Suprapubic skin (tissue), 4 donors: Measurements from ENCODE around the gene CAMTA1. TPM values are rescaled to one million over a fixed set of nuclear protein-coding genes. Genes with fewer than 3 reads are reported as not detected.
A peak's percentile ranks its signal among the peaks of the same experiment; 100 is the strongest.

Source experiments
- DNase-seq, 2 donors: peaks; one replicate each; pipeline ENCODE4 v3.0.0-alpha.2; 2019; ENCODE audit warnings: low spot score in 2 of 2
- H3K27ac ChIP-seq: fragments of 200-600 bp; sonication (generic); one replicate; pipeline ENCODE4 v1.5.1; 2019
- H3K27me3 ChIP-seq: fragments of 200-600 bp; sonication (generic); one replicate; pipeline ENCODE4 v1.5.1; 2019
- H3K36me3 ChIP-seq: fragments of 200-600 bp; sonication (generic); one replicate; pipeline ENCODE4 v1.5.1; 2019
- H3K4me1 ChIP-seq: fragments of 200-600 bp; sonication (generic); one replicate; pipeline ENCODE4 v1.5.1; 2019
- H3K4me3 ChIP-seq: fragments of 200-600 bp; sonication (generic); one replicate; pipeline ENCODE4 v1.5.1; 2019; ENCODE audit warnings: mild to moderate bottlenecking
- H3K9me3 ChIP-seq: fragments of 200-600 bp; sonication (generic); one replicate; pipeline ENCODE4 v1.5.1; 2019
- EP300 ChIP-seq: sonication (generic); formaldehyde crosslinking; IDR thresholded peaks from one replicate; pipeline ENCODE4 v1.6.1; 2017; ENCODE audit warnings: antibody characterized with exemption
- POLR2A ChIP-seq, 2 donors: fragments of 450-650 bp; IDR thresholded peaks; one replicate each; pipeline ENCODE4 v1.6.1; 2017; ENCODE audit warnings: antibody characterized with exemption in 2 of 2, mild to moderate bottlenecking in 2 of 2, moderate library complexity in 2 of 2
- POLR2AphosphoS5 ChIP-seq, 3 donors: sonication (generic); formaldehyde crosslinking; IDR thresholded peaks; one replicate each; pipeline ENCODE4 v1.6.1; 2017; ENCODE audit warnings: antibody characterized with exemption in 3 of 3
- WGBS: methylation state at CpG from one replicate; pipeline ENCODE4 v1.1.5; 2018; 5-methylcytosine and 5-hydroxymethylcytosine counted together
- total RNA-seq, 4 donors: library from RNA; depleted of rRNA; stranded (reverse); fragments of >200 nt; gene quantifications; one replicate each; pipeline ENCODE4 v1.1.0, GENCODE V29; 2016
- TF ChIP-seq, protein P1 (sequence below), 2 donors: fragments of 200-600 bp in 1 of 2; fragments of 450-650 bp in 1 of 2; sonication (generic) in 1 of 2; IDR thresholded peaks; one replicate each; pipeline ENCODE4 v1.5.1; 2016 to 2019; ENCODE audit warnings: antibody characterized with exemption in 2 of 2, mild to moderate bottlenecking in 1 of 2, moderate library complexity in 1 of 2

CAMTA1 gene
- total RNA-seq, 4 donors from 2014 or later: 40.4 to 54.1 (median 46.6) TPM

DNA sequence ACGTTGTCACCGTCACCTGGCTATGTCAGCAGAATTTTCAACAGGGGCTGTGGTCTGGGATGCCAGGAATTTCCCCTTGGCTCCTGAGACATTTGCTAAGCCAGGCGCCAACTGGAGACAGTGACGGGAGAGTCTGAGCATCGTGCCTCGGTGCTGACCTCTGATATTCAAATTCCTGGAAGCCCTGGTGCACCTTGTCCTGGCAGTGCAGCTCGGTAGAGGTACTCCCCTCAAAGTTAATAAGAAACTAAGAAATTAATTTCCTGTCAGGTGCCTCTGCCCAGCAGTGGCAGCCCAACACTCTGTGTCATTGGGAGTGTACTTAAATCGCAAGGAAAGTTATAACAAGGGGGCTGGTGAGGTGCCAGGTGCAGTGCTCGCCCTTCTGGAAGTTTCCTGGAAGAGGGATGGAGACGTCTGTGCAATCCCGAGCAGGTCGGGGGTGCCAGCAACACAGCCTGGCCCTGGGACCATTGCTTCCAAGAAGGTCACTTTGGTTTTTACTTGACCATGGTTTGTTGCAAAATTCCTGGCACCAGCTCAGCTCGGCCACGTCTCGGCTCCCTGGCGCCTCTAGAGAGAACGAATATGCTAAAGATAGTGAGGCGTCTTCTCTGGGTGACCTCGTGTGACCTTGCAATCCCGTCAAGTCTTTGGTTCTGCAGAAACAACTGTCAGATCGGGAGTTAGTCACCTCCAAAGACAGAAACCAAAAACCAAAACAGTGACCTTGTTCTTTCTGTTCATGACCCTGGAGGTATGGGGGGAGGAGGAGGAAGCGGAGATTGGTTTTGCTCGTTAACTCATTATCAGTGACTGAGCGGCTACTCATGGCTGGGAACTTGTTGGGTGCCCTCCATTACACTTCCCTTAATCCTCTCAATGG, 836.3 kb downstream of the CAMTA1 start:
- 44% methylated on average over 24 of the region's 24 CpGs for WGBS
- Histone ChIP-seq H3K4me1 (no peaks in the 10 kb centered on the region), H3K4me3 (no peak overlapping the region), H3K9me3 (no peaks in the 10 kb centered on the region), H3K27ac (no peak overlapping the region), H3K36me3 (no peaks in the 10 kb centered on the region), H3K27me3 (peaks cover 42% of the 10 kb centered on the region)
- DNase-seq: peak in 1 of 2 donors; percentile 27
- TF ChIP-seq, protein P1, sequence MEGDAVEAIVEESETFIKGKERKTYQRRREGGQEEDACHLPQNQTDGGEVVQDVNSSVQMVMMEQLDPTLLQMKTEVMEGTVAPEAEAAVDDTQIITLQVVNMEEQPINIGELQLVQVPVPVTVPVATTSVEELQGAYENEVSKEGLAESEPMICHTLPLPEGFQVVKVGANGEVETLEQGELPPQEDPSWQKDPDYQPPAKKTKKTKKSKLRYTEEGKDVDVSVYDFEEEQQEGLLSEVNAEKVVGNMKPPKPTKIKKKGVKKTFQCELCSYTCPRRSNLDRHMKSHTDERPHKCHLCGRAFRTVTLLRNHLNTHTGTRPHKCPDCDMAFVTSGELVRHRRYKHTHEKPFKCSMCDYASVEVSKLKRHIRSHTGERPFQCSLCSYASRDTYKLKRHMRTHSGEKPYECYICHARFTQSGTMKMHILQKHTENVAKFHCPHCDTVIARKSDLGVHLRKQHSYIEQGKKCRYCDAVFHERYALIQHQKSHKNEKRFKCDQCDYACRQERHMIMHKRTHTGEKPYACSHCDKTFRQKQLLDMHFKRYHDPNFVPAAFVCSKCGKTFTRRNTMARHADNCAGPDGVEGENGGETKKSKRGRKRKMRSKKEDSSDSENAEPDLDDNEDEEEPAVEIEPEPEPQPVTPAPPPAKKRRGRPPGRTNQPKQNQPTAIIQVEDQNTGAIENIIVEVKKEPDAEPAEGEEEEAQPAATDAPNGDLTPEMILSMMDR (IDR thresholded peaks at IDR 0.05): no peak
- TF ChIP-seq POLR2AphosphoS5 (IDR thresholded peaks at IDR 0.05): no peak
- no peak for TF ChIP-seq EP300
- no peak for TF ChIP-seq POLR2A (IDR thresholded peaks at IDR 0.05)

DNA sequence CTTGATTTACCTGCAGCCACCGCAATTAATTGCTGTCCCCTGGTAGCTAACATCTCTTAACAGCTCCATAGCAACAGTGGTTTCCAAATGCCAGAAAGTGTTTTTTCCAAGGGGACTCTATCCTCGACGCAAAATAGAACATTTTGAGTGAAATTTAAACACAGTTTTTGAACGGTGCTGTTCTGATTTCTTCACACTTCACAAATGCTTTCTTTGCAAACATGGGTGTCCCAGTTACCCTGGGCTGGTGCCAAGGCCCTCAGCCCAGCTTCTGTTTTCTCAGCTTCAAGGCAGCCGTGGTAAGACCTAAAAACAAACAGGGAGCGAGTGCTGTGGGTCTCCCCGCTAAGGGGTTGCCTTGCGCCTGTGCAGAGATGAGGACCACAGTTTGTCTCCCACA, 838.6 kb downstream of the CAMTA1 start:
- 91% methylated on average over 8 of the region's 8 CpGs for WGBS

DNA sequence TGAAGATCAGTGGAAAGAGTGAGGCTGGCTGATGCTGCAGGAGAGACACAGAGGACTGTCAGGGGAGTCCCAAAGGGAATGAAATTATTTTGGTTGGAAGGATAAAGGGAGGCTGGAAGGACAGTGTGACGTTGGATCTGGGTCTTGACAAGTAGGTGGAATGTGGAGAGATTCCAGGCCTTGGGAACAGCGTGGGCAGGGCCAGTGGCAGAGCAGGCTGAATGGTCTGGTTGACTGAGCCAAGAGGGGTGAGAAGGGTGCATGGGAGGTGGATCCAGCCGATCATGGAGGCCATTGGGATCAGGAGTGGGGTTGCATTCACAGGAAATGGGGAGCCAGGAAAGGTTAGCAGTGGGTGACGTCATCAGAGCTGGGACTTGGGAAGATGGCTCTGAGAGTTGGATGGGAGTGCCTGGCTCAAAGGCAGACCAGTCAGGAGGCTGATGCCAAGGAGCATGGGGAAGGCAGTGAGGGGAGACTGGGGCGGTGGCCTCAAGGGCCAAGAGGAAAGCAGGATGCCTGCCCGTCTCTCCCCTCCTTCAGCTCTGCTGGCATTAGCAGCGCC, 839.6 kb downstream of the CAMTA1 start:
- Histone ChIP-seq H3K4me1 (no peaks in the 10 kb centered on the region), H3K27ac (no peak overlapping the region), H3K36me3 (no peaks in the 10 kb centered on the region), H3K9me3 (no peaks in the 10 kb centered on the region), H3K27me3 (peaks cover 51% of the 10 kb centered on the region), H3K4me3 (no peak overlapping the region)
- no peak for DNase-seq
- WGBS: 72% methylated on average over 6 of the region's 7 CpGs
- TF ChIP-seq EP300 (no peak), POLR2A (IDR thresholded peaks at IDR 0.05) (no peak), POLR2AphosphoS5 (IDR thresholded peaks at IDR 0.05) (no peak)
- TF ChIP-seq, protein P1 (IDR thresholded peaks at IDR 0.05): no peak

More for the DNA sequence above, 838.6 kb downstream of the CAMTA1 start:
- TF ChIP-seq, protein P1 (IDR thresholded peaks at IDR 0.05): no peak
- TF ChIP-seq POLR2AphosphoS5 (IDR thresholded peaks at IDR 0.05) (no peak), POLR2A (IDR thresholded peaks at IDR 0.05) (no peak), EP300 (no peak)
- no peaks in the 10 kb centered on the region for H3K36me3 ChIP-seq
- no peak overlapping the region for H3K27ac ChIP-seq
- H3K27me3 ChIP-seq: peaks cover 47% of the 10 kb centered on the region
- H3K9me3 ChIP-seq: no peaks in the 10 kb centered on the region
- H3K4me3 ChIP-seq: no peak overlapping the region
- H3K4me1 ChIP-seq: no peaks in the 10 kb centered on the region
- no peak for DNase-seq

DNA sequence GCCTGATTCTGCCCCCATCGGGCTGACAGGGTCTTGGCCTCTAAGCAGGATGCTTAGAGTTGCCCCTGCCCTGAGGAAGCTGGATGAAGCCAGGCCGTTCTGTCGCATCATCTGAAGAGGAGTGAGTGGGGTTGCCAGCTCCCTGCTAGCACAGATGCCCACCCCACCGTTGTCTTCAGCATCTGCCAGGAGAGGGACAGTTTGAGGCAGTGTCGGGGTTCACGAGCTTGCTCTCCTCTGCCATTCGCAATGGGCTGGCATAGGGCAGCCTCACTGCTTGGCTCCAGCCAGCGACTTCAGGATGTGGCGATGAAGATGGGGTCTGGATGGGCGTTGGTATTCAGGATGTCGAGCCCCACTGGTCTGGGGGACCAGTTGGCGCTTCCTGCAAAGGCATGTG, 840.1 kb downstream of the CAMTA1 start:
- TF ChIP-seq, protein P1 (IDR thresholded peaks at IDR 0.05): no peak
- Histone ChIP-seq H3K4me1 (no peaks in the 10 kb centered on the region), H3K9me3 (no peaks in the 10 kb centered on the region), H3K27me3 (peaks cover 48% of the 10 kb centered on the region), H3K27ac (no peak overlapping the region), H3K36me3 (no peaks in the 10 kb centered on the region), H3K4me3 (no peak overlapping the region)
- DNase-seq: no peak
- 74% methylated on average over 4 of the region's 12 CpGs for WGBS

DNA sequence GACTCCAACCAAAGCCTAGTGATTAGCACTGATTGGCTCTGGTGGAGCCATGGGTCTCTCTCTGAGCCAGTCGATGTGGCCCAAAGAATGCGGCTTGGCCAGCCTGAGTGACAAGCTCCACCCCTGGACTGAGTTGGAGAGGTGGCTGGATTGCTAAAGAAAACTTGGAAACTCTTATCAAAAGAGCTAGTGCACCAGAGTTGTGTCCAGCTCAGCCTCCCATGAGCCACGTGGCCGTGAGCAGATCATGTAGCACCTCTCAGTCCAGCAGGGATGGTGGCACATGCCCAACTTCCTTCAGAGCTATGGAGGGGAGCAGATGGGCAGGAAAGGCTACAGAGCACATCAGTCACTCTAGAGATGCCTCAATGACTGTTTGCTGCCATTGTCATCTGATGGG, 843.0 kb downstream of the CAMTA1 start:
- Histone ChIP-seq H3K4me3 (no peak overlapping the region), H3K27me3 (peaks cover 52% of the 10 kb centered on the region), H3K36me3 (no peaks in the 10 kb centered on the region), H3K9me3 (no peaks in the 10 kb centered on the region), H3K4me1 (no peaks in the 10 kb centered on the region), H3K27ac (no peak overlapping the region)
- 60% methylated on average over 2 of the region's 4 CpGs for WGBS
- no peak for TF ChIP-seq POLR2A (IDR thresholded peaks at IDR 0.05)
- TF ChIP-seq, protein P1 (IDR thresholded peaks at IDR 0.05): no peak
- no peak for TF ChIP-seq POLR2AphosphoS5 (IDR thresholded peaks at IDR 0.05)
- no peak for DNase-seq
